ENCODE results near the gene GALNT17. TPM values are rescaled to one million over a fixed set of nuclear protein-coding genes. Genes with fewer than 3 reads are reported as not detected.

The GALNT17 gene
- total RNA-seq, 2 donors from 2014 or later = not detected

GRCh38 chr7:71221049-71221448, 89.1 kb downstream of the GALNT17 start:
- Mint-ChIP-seq H3K27me3 (ENCODE audit: low read depth) (no peaks in the 10 kb centered on the region), H3K4me1 (ENCODE audit: low read depth) (no peaks in the 10 kb centered on the region), H3K36me3 (ENCODE audit: insufficient read depth in 2 of 2) (peaks cover 1 to 2% of the 10 kb centered on the region in 2 donors), H3K9me3 (peaks cover 5 to 7% of the 10 kb centered on the region in 2 donors), H3K27ac (no peak overlapping the region), H3K4me3 (no peak overlapping the region)
- DNase-seq (no peak), ATAC-seq (replicated peaks in 1 of 2) (no peak)

GRCh38 chr7:71221549-71221948, 89.6 kb downstream of the GALNT17 start:
- peaks cover 5 to 7% of the 10 kb centered on the region in 2 donors for H3K9me3 Mint-ChIP-seq
- H3K4me3 Mint-ChIP-seq = no peak overlapping the region
- ATAC-seq (replicated peaks in 1 of 2) (no peak), DNase-seq (no peak)
- H3K36me3 Mint-ChIP-seq (ENCODE audit: insufficient read depth in 2 of 2) = peaks cover under 1 to 2% of the 10 kb centered on the region in 2 donors
- no peak overlapping the region for H3K27ac Mint-ChIP-seq
- no peaks in the 10 kb centered on the region for H3K4me1 Mint-ChIP-seq (ENCODE audit: low read depth)
- H3K27me3 Mint-ChIP-seq (ENCODE audit: low read depth) = no peaks in the 10 kb centered on the region

GRCh38 chr7:71227126-71227525, 95.2 kb downstream of the GALNT17 start:
- ATAC-seq (replicated peaks in 1 of 2) (no peak), DNase-seq (no peak)
- Mint-ChIP-seq H3K9me3 (peaks cover 8 to 10% of the 10 kb centered on the region in 2 donors), H3K4me1 (ENCODE audit: low read depth) (no peaks in the 10 kb centered on the region), H3K36me3 (ENCODE audit: insufficient read depth in 2 of 2) (peaks cover 3 to 6% of the 10 kb centered on the region in 2 donors), H3K27ac (no peak overlapping the region), H3K27me3 (ENCODE audit: low read depth) (no peaks in the 10 kb centered on the region), H3K4me3 (no peak overlapping the region)

GRCh38 chr7:71229148-71229547, 97.2 kb downstream of the GALNT17 start:
- H3K4me3 Mint-ChIP-seq = no peak overlapping the region
- H3K9me3 Mint-ChIP-seq = peaks cover 8 to 10% of the 10 kb centered on the region in 2 donors
- H3K36me3 Mint-ChIP-seq (ENCODE audit: insufficient read depth in 2 of 2) = peaks cover 3 to 6% of the 10 kb centered on the region in 2 donors

GRCh38 chr7:71229699-71230098, 97.8 kb downstream of the GALNT17 start:
- no peak for DNase-seq
- no peaks in the 10 kb centered on the region for H3K27me3 Mint-ChIP-seq (ENCODE audit: low read depth)
- H3K9me3 Mint-ChIP-seq = peaks cover 8 to 10% of the 10 kb centered on the region in 2 donors
- ATAC-seq (replicated peaks in 1 of 2) = no peak
- no peaks in the 10 kb centered on the region for H3K4me1 Mint-ChIP-seq (ENCODE audit: low read depth)
- H3K27ac Mint-ChIP-seq = no peak overlapping the region
- no peak overlapping the region for H3K4me3 Mint-ChIP-seq
- peaks cover 3 to 6% of the 10 kb centered on the region in 2 donors for H3K36me3 Mint-ChIP-seq (ENCODE audit: insufficient read depth in 2 of 2)

More at GRCh38 chr7:71229148-71229547, 97.2 kb downstream of the GALNT17 start:
- Mint-ChIP-seq H3K4me1 (ENCODE audit: low read depth) (no peaks in the 10 kb centered on the region), H3K27me3 (ENCODE audit: low read depth) (no peaks in the 10 kb centered on the region), H3K27ac (no peak overlapping the region)
- ATAC-seq (replicated peaks in 1 of 2) (no peak), DNase-seq (no peak)

GRCh38 chr7:71235253-71235652, 103.3 kb downstream of the GALNT17 start:
- no peaks in the 10 kb centered on the region for H3K4me1 Mint-ChIP-seq (ENCODE audit: low read depth)
- peaks cover 4 to 11% of the 10 kb centered on the region in 2 donors for H3K9me3 Mint-ChIP-seq
- DNase-seq (no peak), ATAC-seq (replicated peaks in 1 of 2) (no peak)
- no peak overlapping the region for H3K4me3 Mint-ChIP-seq
- no peak overlapping the region for H3K27ac Mint-ChIP-seq
- H3K27me3 Mint-ChIP-seq (ENCODE audit: low read depth) = no peaks in the 10 kb centered on the region
- peaks cover 3 to 4% of the 10 kb centered on the region in 2 donors for H3K36me3 Mint-ChIP-seq (ENCODE audit: insufficient read depth in 2 of 2)

GRCh38 chr7:71236230-71237105, 104.5 kb downstream of the GALNT17 start:
- Mint-ChIP-seq H3K27me3 (ENCODE audit: low read depth) (no peaks in the 10 kb centered on the region), H3K27ac (no peak overlapping the region), H3K36me3 (ENCODE audit: insufficient read depth in 2 of 2) (peaks cover 0 to 3% of the 10 kb centered on the region in 2 donors), H3K4me1 (ENCODE audit: low read depth) (no peaks in the 10 kb centered on the region), H3K4me3 (no peak overlapping the region), H3K9me3 (peaks cover 1 to 9% of the 10 kb centered on the region in 2 donors)
- ATAC-seq (replicated peaks in 1 of 2) (no peak), DNase-seq (no peak)

GRCh38 chr7:71237945-71238344, 106.0 kb downstream of the GALNT17 start:
- Mint-ChIP-seq H3K27me3 (ENCODE audit: low read depth) (no peaks in the 10 kb centered on the region), H3K4me1 (ENCODE audit: low read depth) (no peaks in the 10 kb centered on the region), H3K9me3 (peaks cover 1 to 5% of the 10 kb centered on the region in 2 donors), H3K4me3 (no peak overlapping the region), H3K27ac (no peak overlapping the region), H3K36me3 (ENCODE audit: insufficient read depth in 2 of 2) (no peaks in the 10 kb centered on the region)
- no peak for DNase-seq
- no peak for ATAC-seq (replicated peaks in 1 of 2)

- H3K27me3 Mint-ChIP-seq (ENCODE audit: low read depth) = no peaks in the 10 kb centered on the region
- peaks cover 3 to 11% of the 10 kb centered on the region in 2 donors for H3K9me3 Mint-ChIP-seq
- ATAC-seq (replicated peaks in 1 of 2) (no peak), DNase-seq (no peak)
- no peak overlapping the region for H3K4me3 Mint-ChIP-seq
- no peaks in the 10 kb centered on the region for H3K4me1 Mint-ChIP-seq (ENCODE audit: low read depth)
- no peak overlapping the region for H3K27ac Mint-ChIP-seq
- H3K36me3 Mint-ChIP-seq (ENCODE audit: insufficient read depth in 2 of 2) = no peaks in the 10 kb centered on the region
These were observed 106.8 kb downstream of the GALNT17 start for GRCh38 chr7:71238581-71239295.

- Mint-ChIP-seq H3K27me3 (ENCODE audit: low read depth) (no peaks in the 10 kb centered on the region), H3K9me3 (peaks cover 3 to 13% of the 10 kb centered on the region in 2 donors), H3K4me1 (ENCODE audit: low read depth) (no peaks in the 10 kb centered on the region), H3K4me3 (no peak overlapping the region), H3K36me3 (ENCODE audit: insufficient read depth in 2 of 2) (peaks cover 0 to 1% of the 10 kb centered on the region in 2 donors), H3K27ac (no peak overlapping the region)
- DNase-seq (no peak), ATAC-seq (replicated peaks in 1 of 2) (no peak)
These were observed 107.8 kb downstream of the GALNT17 start for GRCh38 chr7:71239586-71240268.

- no peaks in the 10 kb centered on the region for H3K27me3 Mint-ChIP-seq (ENCODE audit: low read depth)
- DNase-seq (no peak), ATAC-seq (replicated peaks in 1 of 2) (no peak)
- no peak overlapping the region for H3K27ac Mint-ChIP-seq
- no peak overlapping the region for H3K4me3 Mint-ChIP-seq
- peaks cover 0 to 1% of the 10 kb centered on the region in 2 donors for H3K36me3 Mint-ChIP-seq (ENCODE audit: insufficient read depth in 2 of 2)
- peaks cover 10 to 18% of the 10 kb centered on the region in 2 donors for H3K9me3 Mint-ChIP-seq
- H3K4me1 Mint-ChIP-seq (ENCODE audit: low read depth) = no peaks in the 10 kb centered on the region
These were observed 111.9 kb downstream of the GALNT17 start for GRCh38 chr7:71243736-71244410.

- no peaks in the 10 kb centered on the region for H3K4me1 Mint-ChIP-seq (ENCODE audit: low read depth)
- no peaks in the 10 kb centered on the region for H3K27me3 Mint-ChIP-seq (ENCODE audit: low read depth)
- peaks cover 10 to 18% of the 10 kb centered on the region in 2 donors for H3K9me3 Mint-ChIP-seq
- H3K36me3 Mint-ChIP-seq (ENCODE audit: insufficient read depth in 2 of 2) = peaks cover 0 to 1% of the 10 kb centered on the region in 2 donors
- ATAC-seq (replicated peaks in 1 of 2) (no peak), DNase-seq (no peak)
- H3K27ac Mint-ChIP-seq = no peak overlapping the region
- H3K4me3 Mint-ChIP-seq = no peak overlapping the region
These were observed 113.1 kb downstream of the GALNT17 start for GRCh38 chr7:71245038-71245437.
